Right atrium auricular region (tissue), 2 donors: ENCODE data around the gene CDH13. TPM values are rescaled to one million over a fixed set of nuclear protein-coding genes. Genes with fewer than 3 reads are reported as not detected.

Experiments
- DNase-seq: peaks from one replicate; pipeline ENCODE4 v3.0.0-alpha.2; 2019; ENCODE audit warnings: low spot score
- H3K27ac ChIP-seq, 2 donors: fragments of 200-600 bp; sonication (generic); 1 replicate in 1 of 2; 2 replicates in 1 of 2; pipeline ENCODE4 v1.5.1; 2016 to 2019
- H3K27me3 ChIP-seq, 2 donors: fragments of 200-600 bp; sonication (generic); one replicate each; pipeline versions ENCODE4 v1.5.1 to v1.6.0; 2017 to 2019
- H3K36me3 ChIP-seq: fragments of 200-600 bp; sonication (generic); one replicate; pipeline ENCODE4 v1.5.1; 2016
- H3K4me1 ChIP-seq, 2 donors: fragments of 200-600 bp; sonication (generic); one replicate each; pipeline versions ENCODE4 v1.5.1 to v1.6.0; 2017 to 2019
- H3K4me3 ChIP-seq, 2 donors: fragments of 200-600 bp; sonication (generic); 1 replicate in 1 of 2; 2 replicates in 1 of 2; pipeline ENCODE4 v1.5.1; 2017 to 2019; ENCODE audit warnings: mild to moderate bottlenecking in 1 of 2, moderate library complexity in 1 of 2
- H3K9me3 ChIP-seq, 2 donors: fragments of 200-600 bp; sonication (generic); one replicate each; pipeline ENCODE4 v1.5.1; 2019
- CTCF ChIP-seq, 2 donors: fragments of 200-600 bp; sonication (generic); IDR thresholded peaks; one replicate each; pipeline ENCODE4 v1.5.1; 2019; ENCODE audit warnings: antibody characterized with exemption in 2 of 2
- total RNA-seq, 2 donors: library from RNA; depleted of rRNA; stranded (reverse); fragments of >200 nt; gene quantifications; one replicate each; pipeline ENCODE4 v1.1.0, GENCODE V29; 2016

Gene CDH13
- total RNA-seq, 2 donors from 2014 or later, result 75.4 to 85.9 TPM

GRCh38 chr16:83211711-83212110 lies 584.9 kb downstream of the CDH13 start:
- DNase-seq, result no peak
- TF ChIP-seq CTCF (IDR thresholded peaks at IDR 0.05), result no peak
- peaks cover 0 to 7% of the 10 kb centered on the region in 2 donors for H3K9me3 ChIP-seq
- H3K4me3 ChIP-seq, result no peak overlapping the region
- H3K27ac ChIP-seq, result peak overlapping the region in 1 of 2 donors; percentile 13
- H3K27me3 ChIP-seq, result no peaks in the 10 kb centered on the region
- H3K36me3 ChIP-seq, result no peaks in the 10 kb centered on the region
- H3K4me1 ChIP-seq, result no peaks in the 10 kb centered on the region

GRCh38 chr16:83212301-83212841 lies 585.6 kb downstream of the CDH13 start:
- no peaks in the 10 kb centered on the region for H3K36me3 ChIP-seq
- peaks cover 0 to 7% of the 10 kb centered on the region in 2 donors for H3K9me3 ChIP-seq
- no peak for TF ChIP-seq CTCF (IDR thresholded peaks at IDR 0.05)
- DNase-seq, result no peak
- H3K4me1 ChIP-seq, result no peaks in the 10 kb centered on the region
- no peak overlapping the region for H3K4me3 ChIP-seq
- H3K27me3 ChIP-seq, result no peaks in the 10 kb centered on the region
- peak overlapping the region in 1 of 2 donors; percentile 13 for H3K27ac ChIP-seq

- Histone ChIP-seq H3K9me3 (peaks cover 0 to 7% of the 10 kb centered on the region in 2 donors), H3K4me1 (no peaks in the 10 kb centered on the region), H3K27ac (no peak overlapping the region), H3K27me3 (no peaks in the 10 kb centered on the region), H3K4me3 (no peak overlapping the region), H3K36me3 (no peaks in the 10 kb centered on the region)
- no peak for TF ChIP-seq CTCF (IDR thresholded peaks at IDR 0.05)
- DNase-seq, result no peak
Measured at GRCh38 chr16:83214671-83215070, 587.9 kb downstream of the CDH13 start.

GRCh38 chr16:83215406-83216001 lies 588.7 kb downstream of the CDH13 start:
- TF ChIP-seq CTCF (IDR thresholded peaks at IDR 0.05), result peak; percentile 22 to 65
- Histone ChIP-seq H3K36me3 (no peaks in the 10 kb centered on the region), H3K27me3 (no peaks in the 10 kb centered on the region), H3K4me1 (no peaks in the 10 kb centered on the region), H3K27ac (no peak overlapping the region), H3K9me3 (peaks cover 0 to 7% of the 10 kb centered on the region in 2 donors), H3K4me3 (no peak overlapping the region)
- no peak for DNase-seq

GRCh38 chr16:83219285-83219684 lies 592.5 kb downstream of the CDH13 start:
- H3K27ac ChIP-seq, result no peak overlapping the region
- TF ChIP-seq CTCF (IDR thresholded peaks at IDR 0.05), result no peak
- no peak overlapping the region for H3K4me3 ChIP-seq
- peaks cover 0 to 2% of the 10 kb centered on the region in 2 donors for H3K4me1 ChIP-seq
- H3K27me3 ChIP-seq, result no peaks in the 10 kb centered on the region
- no peaks in the 10 kb centered on the region for H3K36me3 ChIP-seq
- peaks cover 0 to 7% of the 10 kb centered on the region in 2 donors for H3K9me3 ChIP-seq
- DNase-seq, result no peak

- H3K4me3 ChIP-seq, result no peak overlapping the region
- H3K4me1 ChIP-seq, result peaks cover 0 to 9% of the 10 kb centered on the region in 2 donors
- H3K36me3 ChIP-seq, result no peaks in the 10 kb centered on the region
- H3K27me3 ChIP-seq, result no peaks in the 10 kb centered on the region
- no peak for TF ChIP-seq CTCF (IDR thresholded peaks at IDR 0.05)
- no peak overlapping the region for H3K27ac ChIP-seq
- no peak for DNase-seq
- peaks cover 0 to 7% of the 10 kb centered on the region in 2 donors for H3K9me3 ChIP-seq
Measured at GRCh38 chr16:83220066-83220465, 593.3 kb downstream of the CDH13 start.
